GM19240 (cell line): ENCODE measurements around the gene RNPEPL1.

Experiments
- DNase-seq: peaks from one replicate; pipeline ENCODE4 v3.0.0; 2011; ENCODE audit warnings: low spot score; ENCODE audit not compliant: insufficient read length

RNPEPL1 gene

GRCh38 chr2:240564561-240565332, 3.5 kb upstream of the RNPEPL1 start:
- DNase-seq, result no peak

- no peak for DNase-seq
Observed at GRCh38 chr2:240565333-240566202, 2.7 kb upstream of the RNPEPL1 start.

- DNase-seq, result peak; percentile 79
Observed at GRCh38 chr2:240566203-240567136, 1.8 kb upstream of the RNPEPL1 start.

DNA sequence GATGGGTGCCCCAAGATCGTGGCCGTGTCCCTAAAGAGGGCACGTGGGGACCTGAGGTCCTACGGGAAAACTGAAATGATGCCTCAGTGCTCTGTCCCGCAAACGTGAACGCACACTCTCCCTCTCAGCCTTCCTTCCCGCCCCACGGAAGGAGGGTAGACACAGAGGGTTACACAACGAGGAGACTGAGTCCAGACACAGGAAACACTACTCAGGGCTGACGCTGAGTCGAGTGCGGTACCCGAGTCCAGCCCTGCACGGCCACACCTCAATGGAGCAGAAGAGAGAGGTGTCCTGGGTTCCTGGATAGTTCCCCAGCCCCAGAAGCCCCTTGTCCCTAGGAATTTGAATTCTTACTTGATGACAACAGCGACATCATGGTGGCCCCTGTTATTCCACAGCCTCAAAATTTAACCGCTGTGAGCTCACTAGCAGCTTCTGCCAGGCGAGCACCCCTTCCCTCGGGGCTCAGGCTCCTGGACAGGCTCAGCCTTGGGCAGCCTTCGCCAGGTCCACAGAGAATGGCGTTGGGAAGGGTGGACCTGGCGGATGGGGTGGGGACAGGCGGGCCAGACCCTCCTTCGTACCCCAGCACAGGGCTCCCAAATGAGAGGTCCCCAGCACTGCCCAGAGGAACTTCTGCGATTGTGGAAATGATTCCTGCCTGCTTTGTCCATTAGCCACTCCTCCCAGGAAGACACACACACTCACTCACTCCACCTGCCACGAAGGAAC, 980 bp upstream of the RNPEPL1 start:
- DNase-seq, result no peak

DNA sequence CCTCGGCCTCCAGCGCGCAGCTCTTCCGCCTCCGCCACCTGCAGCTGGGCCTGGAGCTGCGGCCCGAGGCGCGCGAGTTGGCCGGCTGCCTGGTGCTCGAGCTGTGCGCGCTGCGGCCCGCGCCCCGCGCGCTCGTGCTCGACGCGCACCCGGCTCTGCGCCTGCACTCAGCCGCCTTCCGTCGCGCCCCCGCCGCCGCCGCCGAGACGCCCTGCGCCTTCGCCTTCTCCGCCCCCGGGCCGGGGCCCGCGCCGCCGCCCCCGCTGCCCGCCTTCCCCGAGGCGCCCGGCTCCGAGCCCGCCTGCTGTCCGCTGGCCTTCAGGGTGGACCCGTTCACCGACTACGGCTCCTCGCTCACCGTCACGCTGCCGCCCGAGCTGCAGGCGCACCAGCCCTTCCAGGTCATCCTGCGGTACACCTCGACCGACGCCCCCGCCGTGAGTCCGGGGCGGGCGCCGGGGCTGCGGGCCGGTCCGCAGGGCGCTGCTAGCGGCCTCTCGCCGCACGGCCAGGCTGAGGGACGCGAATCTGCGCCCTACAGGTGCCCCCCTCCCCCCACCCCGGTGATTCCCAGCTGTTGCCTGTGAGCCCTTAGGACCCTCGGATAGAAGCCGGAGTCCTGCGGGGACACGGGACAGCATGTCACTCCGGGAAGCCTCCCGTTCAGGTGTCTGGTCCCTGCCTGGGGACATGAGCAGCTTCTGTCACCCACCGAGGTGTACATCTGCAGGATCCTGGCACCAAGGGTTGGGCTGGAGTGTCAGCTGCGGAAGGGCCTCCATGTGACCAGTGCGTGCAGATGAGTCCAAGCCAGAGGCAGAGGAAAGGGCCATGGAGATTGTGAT, 616 bp downstream of the RNPEPL1 start:
- DNase-seq, result no peak

- no peak for DNase-seq
Observed at GRCh38 chr2:240569523-240569997, 1.3 kb downstream of the RNPEPL1 start.

DNA sequence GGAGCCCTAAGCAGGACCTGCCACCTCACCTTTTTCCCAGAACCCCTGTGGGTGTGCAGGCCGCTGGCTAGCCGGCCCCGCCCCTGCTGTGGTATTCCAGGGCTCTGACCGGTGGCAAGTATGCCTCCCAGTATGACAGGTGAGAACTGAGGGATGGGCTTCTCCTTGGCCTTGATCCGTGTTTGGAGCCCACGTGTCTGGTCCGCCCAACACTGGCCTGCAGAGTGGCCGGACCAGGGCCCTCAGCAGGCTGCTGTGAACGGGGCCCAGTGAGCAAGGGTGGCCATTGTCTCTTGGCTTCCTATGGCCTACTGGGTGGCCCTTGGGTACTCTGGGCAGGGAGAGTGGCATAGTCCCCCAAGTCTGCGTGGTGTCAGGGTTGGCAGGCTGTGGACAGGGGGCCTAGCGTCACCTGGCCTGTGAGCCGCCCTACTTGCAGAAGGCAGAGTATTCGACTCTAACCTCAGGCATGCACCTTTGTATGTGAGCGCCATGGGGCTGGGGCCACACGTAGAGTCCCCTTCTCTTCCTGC, 1.8 kb downstream of the RNPEPL1 start:
- DNase-seq, result no peak

- no peak for DNase-seq
Observed at GRCh38 chr2:240570531-240571313, 2.4 kb downstream of the RNPEPL1 start.

DNA sequence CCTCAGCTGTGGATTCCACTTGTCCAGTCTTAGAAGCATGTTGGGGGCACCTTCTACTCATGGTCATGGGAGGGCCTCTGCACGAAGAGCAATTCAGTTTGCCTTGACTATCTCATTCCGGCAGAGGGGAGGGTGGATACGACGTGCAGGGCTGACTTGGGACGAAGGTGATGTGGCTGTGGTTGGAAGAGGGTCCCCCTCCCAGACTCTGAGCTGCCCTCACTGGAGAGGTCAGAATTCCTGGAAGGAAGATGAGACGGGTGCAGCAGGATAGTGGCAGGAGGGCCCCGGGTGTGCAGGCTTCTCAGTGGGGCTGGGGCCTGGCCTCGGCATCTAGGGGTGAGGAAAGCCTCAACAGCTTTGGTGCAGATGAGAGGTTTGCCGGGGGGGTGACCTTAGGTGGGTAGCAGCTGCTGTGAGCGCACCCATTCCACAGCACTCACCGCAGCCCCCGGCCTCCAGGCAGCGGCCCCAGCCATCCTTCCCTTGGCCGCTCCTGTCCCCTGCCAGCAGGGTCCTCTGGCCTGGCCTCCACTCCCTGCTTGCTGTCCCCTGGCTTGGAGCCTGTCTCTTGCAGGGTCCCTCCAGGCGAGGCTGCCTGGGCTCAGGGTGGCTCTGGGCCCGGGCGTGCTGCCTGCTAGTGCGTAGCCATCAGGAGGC, 3.2 kb downstream of the RNPEPL1 start:
- no peak for DNase-seq

DNA sequence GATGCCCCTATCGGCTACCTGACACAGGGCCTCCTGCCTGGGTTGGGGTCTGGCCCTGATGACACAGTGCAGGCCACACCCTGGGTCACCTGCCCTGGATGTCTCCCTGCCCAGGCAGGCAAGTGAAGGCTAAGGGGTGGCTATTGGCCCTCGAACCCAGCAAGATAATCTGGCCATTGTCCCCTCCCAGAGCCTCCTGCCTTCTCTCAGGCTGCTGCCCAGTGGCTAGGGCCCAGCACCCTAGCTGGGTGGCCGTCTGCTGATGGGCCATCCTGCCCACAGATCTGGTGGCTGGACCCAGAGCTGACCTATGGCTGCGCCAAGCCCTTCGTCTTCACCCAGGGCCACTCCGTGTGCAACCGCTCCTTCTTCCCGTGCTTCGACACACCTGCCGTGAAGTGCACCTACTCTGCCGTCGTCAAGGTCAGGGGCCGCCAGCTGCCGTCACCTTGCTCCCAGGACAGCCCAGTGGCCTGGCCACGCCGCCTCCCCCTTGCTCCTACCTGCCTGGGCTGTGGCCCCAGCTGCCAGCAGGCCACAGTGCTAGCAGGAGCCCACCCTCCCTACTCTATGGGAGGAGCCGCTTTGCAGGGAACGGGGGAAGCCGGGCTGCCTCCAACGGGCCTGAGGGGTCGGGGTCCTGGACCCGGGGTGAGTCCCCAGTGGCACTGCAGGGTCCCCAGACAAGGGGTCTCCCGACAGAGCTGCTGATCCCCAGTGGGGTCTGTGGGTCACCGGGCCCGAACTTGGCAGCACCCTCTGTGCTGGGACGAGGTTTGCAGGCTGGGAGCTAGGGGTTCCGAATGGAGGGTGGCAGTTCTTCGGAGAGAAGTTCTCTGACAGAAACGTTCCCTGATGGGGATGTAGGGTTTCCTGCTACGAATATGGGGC, 4.1 kb downstream of the RNPEPL1 start:
- no peak for DNase-seq

- DNase-seq, result no peak
Observed at GRCh38 chr2:240573071-240573515, 4.8 kb downstream of the RNPEPL1 start.

- no peak for DNase-seq
Observed at GRCh38 chr2:240573516-240574385, 5.5 kb downstream of the RNPEPL1 start.

GRCh38 chr2:240574386-240575100, 6.3 kb downstream of the RNPEPL1 start:
- DNase-seq, result no peak

GRCh38 chr2:240575101-240575965, 7.0 kb downstream of the RNPEPL1 start:
- DNase-seq, result no peak
